AG04449 (cell line): ENCODE results near the gene PTPRF.

Source experiments
- CTCF ChIA-PET: fragments of 350-600 bp; formaldehyde crosslinking; extraction: SDS; loops from one replicate; lab custom pipeline; 2021; ENCODE audit warnings: antibody characterized with exemption; lab: Yijun Ruan, JAX
- POLR2A ChIA-PET: fragments of 400-600, 350-600 bp; formaldehyde crosslinking; extraction: SDS; loops from one replicate; lab custom pipeline; 2020; ENCODE audit warnings: antibody characterized with exemption, inconsistent platforms; lab: Yijun Ruan, JAX
- DNase-seq: peaks from one replicate; pipeline ENCODE4 v3.0.0-alpha.2; 2010; ENCODE audit warnings: low read depth, low spot score
- H3K4me3 ChIP-seq: 2 replicates; pipeline ENCODE4 v1.5.1; 2011; ENCODE audit warnings: low read depth, mild to moderate bottlenecking, control low read depth, low read length
- TF ChIP-seq, protein P1 (sequence below): IDR thresholded peaks from one replicate; pipeline ENCODE4 v1.5.1; 2011; ENCODE audit warnings: mild to moderate bottlenecking, moderate library complexity, low read length, control low read depth, inconsistent platforms; ENCODE audit not compliant: insufficient read depth; ENCODE audit errors: missing control alignments

Gene PTPRF

DNA sequence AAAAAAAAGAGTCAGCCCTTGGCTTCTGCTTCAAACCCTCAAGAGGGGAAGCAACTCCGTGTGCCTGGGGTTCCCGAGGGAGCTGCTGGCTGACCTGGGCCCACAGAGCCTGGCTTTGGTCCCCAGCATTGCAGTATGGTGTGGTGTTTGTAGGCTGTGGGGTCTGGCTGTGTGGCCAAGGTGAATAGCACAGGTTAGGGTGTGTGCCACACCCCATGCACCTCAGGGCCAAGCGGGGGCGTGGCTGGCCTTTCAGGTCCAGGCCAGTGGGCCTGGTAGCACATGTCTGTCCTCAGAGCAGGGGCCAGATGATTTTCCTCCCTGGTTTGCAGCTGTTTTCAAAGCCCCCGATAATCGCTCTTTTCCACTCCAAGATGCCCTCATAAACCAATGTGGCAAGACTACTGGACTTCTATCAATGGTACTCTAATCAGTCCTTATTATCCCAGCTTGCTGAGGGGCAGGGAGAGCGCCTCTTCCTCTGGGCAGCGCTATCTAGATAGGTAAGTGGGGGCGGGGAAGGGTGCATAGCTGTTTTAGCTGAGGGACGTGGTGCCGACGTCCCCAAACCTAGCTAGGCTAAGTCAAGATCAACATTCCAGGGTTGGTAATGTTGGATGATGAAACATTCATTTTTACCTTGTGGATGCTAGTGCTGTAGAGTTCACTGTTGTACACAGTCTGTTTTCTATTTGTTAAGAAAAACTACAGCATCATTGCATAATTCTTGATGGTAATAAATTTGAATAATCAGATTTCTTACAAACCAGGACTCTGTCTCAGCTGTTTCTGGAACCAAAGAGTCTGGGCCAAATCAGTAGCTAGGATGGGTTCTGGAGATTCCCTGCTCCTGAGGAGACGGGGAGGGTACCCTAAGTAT, 92.5 kb downstream of the PTPRF start:
- ChIA-PET POLR2A (no interaction called here), CTCF (interaction anchor here (1.4 kb wide), 1 partner anchor 27 kb away, joined by 4 read pairs; the partner anchor contains the start of gene KDM4A)
- no peak for DNase-seq
- TF ChIP-seq, protein P1, sequence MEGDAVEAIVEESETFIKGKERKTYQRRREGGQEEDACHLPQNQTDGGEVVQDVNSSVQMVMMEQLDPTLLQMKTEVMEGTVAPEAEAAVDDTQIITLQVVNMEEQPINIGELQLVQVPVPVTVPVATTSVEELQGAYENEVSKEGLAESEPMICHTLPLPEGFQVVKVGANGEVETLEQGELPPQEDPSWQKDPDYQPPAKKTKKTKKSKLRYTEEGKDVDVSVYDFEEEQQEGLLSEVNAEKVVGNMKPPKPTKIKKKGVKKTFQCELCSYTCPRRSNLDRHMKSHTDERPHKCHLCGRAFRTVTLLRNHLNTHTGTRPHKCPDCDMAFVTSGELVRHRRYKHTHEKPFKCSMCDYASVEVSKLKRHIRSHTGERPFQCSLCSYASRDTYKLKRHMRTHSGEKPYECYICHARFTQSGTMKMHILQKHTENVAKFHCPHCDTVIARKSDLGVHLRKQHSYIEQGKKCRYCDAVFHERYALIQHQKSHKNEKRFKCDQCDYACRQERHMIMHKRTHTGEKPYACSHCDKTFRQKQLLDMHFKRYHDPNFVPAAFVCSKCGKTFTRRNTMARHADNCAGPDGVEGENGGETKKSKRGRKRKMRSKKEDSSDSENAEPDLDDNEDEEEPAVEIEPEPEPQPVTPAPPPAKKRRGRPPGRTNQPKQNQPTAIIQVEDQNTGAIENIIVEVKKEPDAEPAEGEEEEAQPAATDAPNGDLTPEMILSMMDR: no peak
- no peak overlapping the region for H3K4me3 ChIP-seq

DNA sequence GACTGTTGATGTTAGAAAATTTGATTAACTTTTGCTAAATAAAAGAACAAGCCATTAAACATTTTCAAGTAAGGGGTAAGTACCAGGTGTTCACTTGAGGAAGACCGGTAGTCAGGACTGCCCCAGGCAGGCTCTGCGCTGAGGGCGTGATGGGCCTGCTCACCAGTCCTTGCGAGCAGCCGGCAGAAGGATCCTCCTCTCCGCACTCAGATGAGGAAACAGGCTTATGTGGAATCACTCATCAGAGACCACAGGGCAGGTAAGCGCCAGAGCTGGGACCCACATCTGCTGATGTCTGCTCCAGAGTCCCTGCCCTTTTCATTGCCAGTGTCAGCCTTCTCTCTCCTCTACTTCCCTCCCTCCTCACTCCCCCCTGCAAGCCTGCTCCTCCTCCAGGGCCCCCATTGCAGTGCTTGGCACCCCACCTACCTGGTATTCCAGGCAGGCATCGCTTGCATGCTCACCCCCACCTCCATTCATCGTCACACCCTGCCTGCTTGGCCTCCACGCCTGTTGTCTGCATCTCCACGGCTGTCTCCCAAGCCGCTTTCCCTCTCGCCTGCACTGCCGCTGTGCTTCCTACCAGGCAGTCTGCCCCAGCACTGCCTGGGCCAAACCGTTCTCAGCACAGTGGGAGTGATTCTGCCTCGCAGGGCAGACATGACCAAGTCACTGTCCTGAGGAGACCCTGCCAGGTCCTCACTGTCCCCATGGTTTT, 94.5 kb downstream of the PTPRF start:
- TF ChIP-seq, protein P1: no peak
- no peak for DNase-seq
- no peak overlapping the region for H3K4me3 ChIP-seq
- POLR2A ChIA-PET: no interaction called here
- CTCF ChIA-PET: no interaction called here

DNA sequence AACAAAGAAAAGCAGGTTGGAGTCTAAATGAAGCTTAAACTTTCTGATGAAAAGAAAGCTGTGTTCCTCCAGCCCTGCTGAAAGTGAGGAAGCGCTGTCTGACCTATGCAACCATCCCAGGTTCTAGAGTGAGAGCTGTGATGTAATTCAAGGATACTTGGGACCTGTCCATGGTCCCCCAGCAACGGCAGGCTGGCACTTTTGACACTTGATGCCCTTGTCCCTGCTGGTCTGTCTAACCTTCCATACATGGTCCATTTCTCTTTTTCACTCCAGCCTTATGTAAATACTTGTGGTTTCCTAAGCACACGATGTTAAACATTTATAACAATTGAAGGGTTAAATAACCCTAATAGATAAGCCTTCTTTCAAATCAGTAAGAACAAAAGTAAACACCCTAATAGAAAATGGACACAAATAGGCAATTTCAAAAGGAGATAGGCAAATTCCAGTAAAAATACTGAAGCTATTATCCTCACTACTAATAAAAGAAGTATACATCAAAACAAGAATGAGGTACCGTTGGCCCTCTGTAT, 101.5 kb downstream of the PTPRF start:
- DNase-seq: no peak
- TF ChIP-seq, protein P1: no peak
- H3K4me3 ChIP-seq: no peak overlapping the region
- CTCF ChIA-PET: no interaction called here
- POLR2A ChIA-PET: no interaction called here

DNA sequence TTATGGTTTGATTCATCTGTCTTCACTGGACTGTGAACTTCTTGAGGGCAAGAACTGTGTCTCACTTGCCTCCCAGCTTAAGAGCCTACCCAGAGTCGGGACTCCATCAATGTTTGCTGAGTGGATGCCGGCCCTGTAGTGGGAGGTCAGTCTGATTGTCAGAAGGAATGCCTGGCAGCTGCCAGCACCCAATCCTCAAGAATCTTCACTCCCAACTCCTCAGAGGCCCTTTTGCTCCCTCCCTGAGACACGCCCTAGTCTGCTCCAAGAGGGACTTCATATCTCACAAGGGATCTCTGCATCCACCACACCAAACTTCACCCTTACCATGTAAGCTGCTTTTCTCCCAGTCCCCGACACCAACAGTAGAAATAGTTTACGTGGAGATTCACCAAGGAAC, 104.0 kb downstream of the PTPRF start:
- DNase-seq: no peak
- CTCF ChIA-PET: no interaction called here
- POLR2A ChIA-PET: no interaction called here
- TF ChIP-seq, protein P1: no peak
- no peak overlapping the region for H3K4me3 ChIP-seq

DNA sequence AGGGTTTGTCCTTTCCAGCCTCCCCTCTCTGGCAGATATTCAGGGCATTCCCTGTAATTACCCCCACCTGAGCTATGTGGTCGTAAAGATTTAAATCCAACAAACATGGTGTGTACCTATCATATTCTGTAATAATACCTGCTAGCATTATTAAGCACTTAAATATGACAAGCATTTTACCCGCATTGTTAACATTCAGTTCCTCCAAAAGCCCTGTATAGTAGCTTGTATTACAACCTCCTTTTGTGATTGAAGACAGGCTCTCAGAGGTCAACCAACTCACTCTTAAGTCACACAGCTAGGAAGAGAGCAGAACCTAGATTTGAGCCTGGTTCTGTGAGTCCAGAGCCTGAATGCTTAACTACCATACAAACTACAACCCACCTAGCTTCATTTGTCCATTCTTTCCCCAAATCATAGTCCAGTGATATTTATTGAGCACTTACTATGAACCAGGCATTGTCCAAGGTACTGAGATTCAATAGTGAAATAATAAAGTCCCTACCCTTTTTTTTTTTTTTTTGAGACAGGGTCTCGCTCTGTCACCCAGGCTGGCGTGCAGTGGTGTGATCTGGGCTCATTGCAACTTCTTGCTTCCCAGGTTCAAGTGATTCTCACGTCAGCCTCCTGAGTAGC, 105.4 kb downstream of the PTPRF start:
- CTCF ChIA-PET: interaction anchor here (1.4 to 2.2 kb wide), 2 partner anchors 17 kb away, joined by 3 to 5 read pairs; no protein-coding TSS in a partner anchor
- POLR2A ChIA-PET: interaction anchor here (1.1 kb wide), 1 partner anchor 14 kb away, joined by 4 read pairs; the partner anchor contains the start of gene KDM4A
- H3K4me3 ChIP-seq: no peak overlapping the region
- TF ChIP-seq, protein P1: no peak
- DNase-seq: no peak
